Measurements from ENCODE around the gene FLT3LG.
"Not testable (repeated sequence)": the region's sequence is repeated elsewhere in the genome, so short reads cannot be mapped to it uniquely, and the experiment has no call there.

FLT3LG gene

DNA sequence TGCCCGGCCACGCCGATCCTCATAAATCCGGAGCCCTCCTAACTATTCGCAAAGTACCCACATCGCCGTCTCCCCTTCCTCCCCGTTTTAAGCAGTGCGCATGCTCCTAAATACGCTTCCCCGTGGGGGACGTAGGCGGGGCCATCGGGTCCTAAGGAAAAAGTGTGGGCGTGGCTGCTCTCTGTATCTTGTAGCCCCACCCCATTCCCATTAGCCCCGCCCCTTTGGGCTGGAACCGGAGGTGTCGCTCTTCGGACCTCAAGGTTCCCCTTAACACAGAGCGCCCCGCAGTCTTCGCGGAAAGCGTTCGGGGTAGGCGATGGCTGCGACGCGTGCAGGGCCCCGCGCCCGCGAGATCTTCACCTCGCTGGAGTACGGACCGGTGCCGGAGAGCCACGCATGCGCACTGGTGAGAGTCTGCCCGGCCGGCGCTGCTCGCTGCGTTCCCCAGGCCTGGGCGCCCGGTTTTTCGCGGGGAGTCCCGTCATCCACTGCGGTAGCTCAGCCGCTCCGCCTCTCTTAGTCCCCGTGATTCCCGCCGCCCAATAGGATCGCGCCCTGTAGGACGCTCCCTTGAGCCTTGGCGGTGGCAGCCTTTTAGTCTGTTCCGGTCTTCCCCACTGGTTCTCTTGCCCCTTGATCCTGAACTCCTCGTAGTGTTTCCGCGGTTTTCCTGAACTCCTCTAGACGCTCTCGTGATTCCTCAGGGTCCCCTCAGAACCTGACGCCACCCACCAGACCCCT lies 20.8 kb upstream of the FLT3LG start, which contains the start of gene ALDH16A1:
ALDH16A1 (plus strand) TSS at position 213 of the 744 bp plus-strand sequence; CDS start at position 320, 107 bp downstream.
- Histone ChIP-seq H3K4me3 (ENCODE audit: low read depth, low read length) (peak within 1 kb of the TSS; percentile 84), H3K4me1 (ENCODE audit: control insufficient read depth, insufficient read depth, low read length) (0 out of 2 replicates have a peak, but pooled peaks cover 3% of the 10 kb centered on the region), H3K9ac (ENCODE audit: low read length) (peak within 1 kb of the TSS; percentile 96), H3K9me3 (ENCODE audit: control insufficient read depth, insufficient read depth, low read depth, low read length) (no peaks in the 10 kb centered on the region), H3K36me3 (ENCODE audit: control insufficient read depth, insufficient read depth, low read length) (peaks cover 21% of the 10 kb centered on the region), H3K27me3 (ENCODE audit: control insufficient read depth, insufficient read depth, low read length) (no peaks in the 10 kb centered on the region), H3K27ac (ENCODE audit: low read depth, low read length) (peak within 1 kb of the TSS; percentile 89)

DNA sequence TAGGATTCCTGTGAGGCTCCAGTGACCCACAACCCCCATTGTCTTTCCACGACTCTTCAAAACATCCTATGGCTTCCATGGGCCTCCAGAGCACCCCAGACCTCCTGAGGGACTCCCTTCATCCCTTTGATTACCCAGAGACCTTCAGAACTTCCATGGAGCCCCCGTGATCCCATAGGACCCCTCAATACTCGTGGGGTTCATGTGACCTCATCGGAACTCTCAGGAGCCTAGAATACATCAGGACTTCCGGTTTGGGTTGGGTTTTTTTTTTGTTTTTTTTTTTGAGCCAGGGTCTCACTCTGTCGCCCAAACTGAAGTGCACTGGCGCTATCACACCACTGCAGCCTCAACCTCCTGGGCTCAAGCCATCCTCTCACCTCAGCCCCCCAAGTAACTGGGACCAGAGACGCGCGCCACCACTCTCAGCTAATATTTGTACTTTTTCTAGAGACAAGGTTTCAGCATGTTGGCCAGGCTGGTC lies 20.2 kb upstream of the FLT3LG start:
- Histone ChIP-seq H3K27me3 (ENCODE audit: control insufficient read depth, insufficient read depth, low read length) (no peaks in the 10 kb centered on the region), H3K9ac (ENCODE audit: low read length) (peak overlapping the region; percentile 96), H3K4me1 (ENCODE audit: control insufficient read depth, insufficient read depth, low read length) (0 out of 2 replicates have a peak, but pooled peaks cover 3% of the 10 kb centered on the region), H3K36me3 (ENCODE audit: control insufficient read depth, insufficient read depth, low read length) (peaks cover 15% of the 10 kb centered on the region), H3K9me3 (ENCODE audit: control insufficient read depth, insufficient read depth, low read depth, low read length) (no peaks in the 10 kb centered on the region), H3K4me3 (ENCODE audit: low read depth, low read length) (peak overlapping the region; percentile 84), H3K27ac (ENCODE audit: low read depth, low read length) (peak overlapping the region; percentile 89)

DNA sequence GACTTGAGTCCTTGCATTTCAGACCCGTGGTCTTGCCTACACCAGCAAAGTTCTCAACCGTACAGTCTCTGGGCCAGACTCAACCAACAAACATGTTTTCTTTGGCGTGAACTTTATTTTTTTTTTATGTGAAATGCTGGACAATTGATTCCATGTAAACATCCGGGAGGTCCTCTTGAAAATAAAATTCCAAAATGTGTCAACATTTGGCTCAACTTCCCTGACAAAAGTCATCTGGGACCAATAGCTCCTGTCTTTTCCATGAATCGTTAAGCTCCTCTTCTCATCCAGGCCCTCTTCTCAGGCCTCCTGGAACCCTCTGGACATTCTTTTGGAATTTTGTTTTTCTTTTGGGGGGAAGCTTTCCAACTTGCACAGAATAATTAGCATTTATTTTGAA lies 18.2 kb upstream of the FLT3LG start:
- Histone ChIP-seq H3K9ac (ENCODE audit: low read length) (no peak overlapping the region), H3K9me3 (ENCODE audit: control insufficient read depth, insufficient read depth, low read depth, low read length) (no peaks in the 10 kb centered on the region), H3K4me1 (ENCODE audit: control insufficient read depth, insufficient read depth, low read length) (0 out of 2 replicates have a peak, but pooled peaks cover 3% of the 10 kb centered on the region)

DNA sequence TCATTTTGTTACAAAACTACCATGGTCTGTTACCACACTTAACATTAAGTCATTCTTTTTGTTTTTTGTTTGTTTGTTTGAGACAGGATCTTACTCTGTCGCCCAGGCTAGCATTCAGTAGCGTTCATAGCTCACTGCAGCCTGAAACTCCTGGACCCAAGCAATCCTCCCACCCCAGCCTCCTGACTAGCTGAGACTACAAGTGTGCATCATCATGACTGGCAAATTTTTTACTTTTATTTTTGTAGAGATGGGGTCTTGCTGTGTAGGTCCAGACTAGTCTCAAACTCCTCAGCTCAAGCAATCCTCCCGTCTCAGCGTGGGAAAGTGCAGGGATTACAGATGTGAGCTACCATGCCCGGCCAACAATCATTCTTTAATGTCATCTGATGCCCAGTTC lies 17.7 kb upstream of the FLT3LG start:
- Histone ChIP-seq H3K36me3 (ENCODE audit: control insufficient read depth, insufficient read depth, low read length) (peaks cover 4% of the 10 kb centered on the region), H3K9me3 (ENCODE audit: control insufficient read depth, insufficient read depth, low read depth, low read length) (no peaks in the 10 kb centered on the region), H3K4me1 (ENCODE audit: control insufficient read depth, insufficient read depth, low read length) (0 out of 2 replicates have a peak, but pooled peaks cover 3% of the 10 kb centered on the region), H3K4me3 (ENCODE audit: low read depth, low read length) (no peak overlapping the region), H3K27ac (ENCODE audit: low read depth, low read length) (no peak overlapping the region), H3K27me3 (ENCODE audit: control insufficient read depth, insufficient read depth, low read length) (no peaks in the 10 kb centered on the region), H3K9ac (ENCODE audit: low read length) (no peak overlapping the region)

More for the DNA sequence above, 18.2 kb upstream of the FLT3LG start:
- no peak overlapping the region for H3K4me3 ChIP-seq (ENCODE audit: low read depth, low read length)
- H3K27me3 ChIP-seq (ENCODE audit: control insufficient read depth, insufficient read depth, low read length) = no peaks in the 10 kb centered on the region
- peaks cover 4% of the 10 kb centered on the region for H3K36me3 ChIP-seq (ENCODE audit: control insufficient read depth, insufficient read depth, low read length)
- no peak overlapping the region for H3K27ac ChIP-seq (ENCODE audit: low read depth, low read length)

DNA sequence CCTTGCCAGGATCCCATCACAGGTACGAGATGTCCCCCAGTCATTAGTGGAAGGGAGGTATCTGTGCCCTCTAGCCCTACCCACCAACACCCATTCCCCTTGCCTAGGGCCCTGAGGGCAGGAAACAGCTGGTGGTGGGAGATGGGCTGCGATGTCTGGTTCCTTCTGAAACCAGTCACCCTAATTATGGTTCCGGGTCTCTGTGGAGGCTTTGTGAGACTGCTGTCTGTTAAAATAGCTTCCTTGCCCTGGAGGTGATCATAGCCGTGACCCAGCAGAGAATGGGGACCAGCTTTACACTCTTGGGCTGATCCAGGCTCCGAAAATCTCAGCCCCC lies 15.5 kb upstream of the FLT3LG start:
- Histone ChIP-seq H3K27ac (ENCODE audit: low read depth, low read length) (no peak overlapping the region), H3K4me1 (ENCODE audit: control insufficient read depth, insufficient read depth, low read length) (0 out of 2 replicates have a peak, but pooled peaks cover 3% of the 10 kb centered on the region), H3K27me3 (ENCODE audit: control insufficient read depth, insufficient read depth, low read length) (no peaks in the 10 kb centered on the region), H3K9ac (ENCODE audit: low read length) (no peak overlapping the region), H3K4me3 (ENCODE audit: low read depth, low read length) (no peak overlapping the region), H3K9me3 (ENCODE audit: control insufficient read depth, insufficient read depth, low read depth, low read length) (no peaks in the 10 kb centered on the region), H3K36me3 (ENCODE audit: control insufficient read depth, insufficient read depth, low read length) (peaks cover 8% of the 10 kb centered on the region)

DNA sequence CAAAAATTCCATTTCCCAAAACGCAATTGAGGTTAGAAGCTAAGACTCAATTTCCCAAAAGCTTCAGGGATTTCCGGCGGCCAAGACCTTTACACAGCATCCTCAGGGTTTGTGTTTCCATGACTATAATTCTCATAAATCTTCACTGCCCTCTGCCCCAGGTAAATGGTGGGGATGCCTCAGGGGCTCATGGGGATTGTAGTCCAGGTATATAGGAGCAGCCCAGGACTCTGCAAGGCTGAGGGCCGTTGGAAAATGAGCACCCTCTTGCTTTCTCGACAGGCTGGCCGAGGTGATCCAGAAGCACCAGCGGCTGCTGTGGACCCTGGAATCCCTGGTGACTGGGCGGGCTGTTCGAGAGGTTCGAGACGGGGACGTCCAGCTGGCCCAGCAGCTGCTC lies 14.6 kb upstream of the FLT3LG start:
- Histone ChIP-seq H3K27me3 (ENCODE audit: control insufficient read depth, insufficient read depth, low read length) (no peaks in the 10 kb centered on the region), H3K4me1 (ENCODE audit: control insufficient read depth, insufficient read depth, low read length) (no peaks in the 10 kb centered on the region), H3K4me3 (ENCODE audit: low read depth, low read length) (no peak overlapping the region), H3K9ac (ENCODE audit: low read length) (no peak overlapping the region), H3K36me3 (ENCODE audit: control insufficient read depth, insufficient read depth, low read length) (peaks cover 15% of the 10 kb centered on the region), H3K9me3 (ENCODE audit: control insufficient read depth, insufficient read depth, low read depth, low read length) (no peaks in the 10 kb centered on the region), H3K27ac (ENCODE audit: low read depth, low read length) (no peak overlapping the region)

DNA sequence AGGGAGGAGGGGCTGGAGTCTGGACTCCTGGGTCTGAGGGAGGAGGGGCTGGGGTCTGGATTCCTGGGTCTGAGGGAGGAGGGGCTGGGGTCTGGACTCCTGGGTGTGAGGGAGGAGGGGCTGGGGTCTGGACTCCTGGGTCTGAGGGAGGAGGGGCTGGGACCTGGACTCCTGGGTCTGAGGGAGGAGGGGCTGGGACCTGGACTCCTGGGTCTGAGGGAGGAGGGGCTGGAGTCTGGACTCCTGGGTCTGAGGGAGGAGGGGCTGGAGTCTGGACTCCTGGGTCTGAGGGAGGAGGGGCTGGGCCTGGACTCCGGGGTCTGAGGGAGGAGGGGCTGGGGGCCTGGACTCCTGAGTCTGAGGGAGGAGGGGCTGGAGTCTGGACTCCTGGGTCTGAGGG lies 12.9 kb upstream of the FLT3LG start:
- not testable (repeated sequence) for H3K4me3 ChIP-seq (ENCODE audit: low read depth, low read length); H3K9me3 ChIP-seq (ENCODE audit: control insufficient read depth, insufficient read depth, low read depth, low read length); H3K9ac ChIP-seq (ENCODE audit: low read length); H3K27ac ChIP-seq (ENCODE audit: low read depth, low read length); H3K4me1 ChIP-seq (ENCODE audit: control insufficient read depth, insufficient read depth, low read length); H3K27me3 ChIP-seq (ENCODE audit: control insufficient read depth, insufficient read depth, low read length)
- H3K36me3 ChIP-seq (ENCODE audit: control insufficient read depth, insufficient read depth, low read length) = peaks cover 24% of the 10 kb centered on the region

DNA sequence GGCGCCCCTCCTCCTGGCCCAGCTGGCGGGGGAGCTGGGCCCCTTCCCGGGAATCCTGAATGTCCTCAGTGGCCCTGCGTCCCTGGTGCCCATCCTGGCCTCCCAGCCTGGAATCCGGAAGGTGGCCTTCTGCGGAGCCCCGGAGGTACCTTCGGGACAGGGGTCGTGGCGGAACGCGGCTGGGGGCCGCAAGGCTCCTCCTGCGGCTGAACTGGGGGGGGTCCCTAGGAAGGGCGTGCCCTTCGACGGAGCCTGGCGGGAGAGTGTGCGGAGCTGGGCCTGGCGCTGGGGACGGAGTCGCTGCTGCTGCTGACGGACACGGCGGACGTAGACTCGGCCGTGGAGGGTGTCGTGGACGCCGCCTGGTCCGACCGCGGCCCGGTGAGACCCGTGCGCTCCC lies 12.4 kb upstream of the FLT3LG start:
- Histone ChIP-seq H3K27ac (ENCODE audit: low read depth, low read length) (no peak overlapping the region), H3K9ac (ENCODE audit: low read length) (no peak overlapping the region), H3K36me3 (ENCODE audit: control insufficient read depth, insufficient read depth, low read length) (peaks cover 27% of the 10 kb centered on the region), H3K4me1 (ENCODE audit: control insufficient read depth, insufficient read depth, low read length) (no peaks in the 10 kb centered on the region), H3K4me3 (ENCODE audit: low read depth, low read length) (no peak overlapping the region), H3K27me3 (ENCODE audit: control insufficient read depth, insufficient read depth, low read length) (no peaks in the 10 kb centered on the region), H3K9me3 (ENCODE audit: control insufficient read depth, insufficient read depth, low read depth, low read length) (no peaks in the 10 kb centered on the region)

DNA sequence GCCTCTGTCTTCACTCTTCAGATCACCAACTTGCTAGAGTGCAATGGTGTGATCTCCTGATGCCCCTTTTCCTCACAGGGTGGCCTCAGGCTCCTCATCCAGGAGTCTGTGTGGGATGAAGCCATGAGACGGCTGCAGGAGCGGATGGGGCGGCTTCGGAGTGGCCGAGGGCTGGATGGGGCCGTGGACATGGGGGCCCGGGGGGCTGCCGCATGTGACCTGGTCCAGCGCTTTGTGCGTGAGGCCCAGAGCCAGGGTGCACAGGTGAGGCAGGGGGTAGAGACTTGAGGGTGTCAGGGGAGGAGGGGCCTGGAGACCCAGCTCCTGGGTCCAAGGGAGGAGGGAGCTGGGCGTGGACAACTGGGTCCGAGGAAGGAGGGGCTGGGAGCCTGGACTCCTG lies 11.5 kb upstream of the FLT3LG start:
- Histone ChIP-seq H3K27ac (ENCODE audit: low read depth, low read length) (no peak overlapping the region), H3K4me1 (ENCODE audit: control insufficient read depth, insufficient read depth, low read length) (no peaks in the 10 kb centered on the region), H3K27me3 (ENCODE audit: control insufficient read depth, insufficient read depth, low read length) (no peaks in the 10 kb centered on the region), H3K36me3 (ENCODE audit: control insufficient read depth, insufficient read depth, low read length) (peaks cover 27% of the 10 kb centered on the region), H3K9me3 (ENCODE audit: control insufficient read depth, insufficient read depth, low read depth, low read length) (no peaks in the 10 kb centered on the region), H3K4me3 (ENCODE audit: low read depth, low read length) (no peak overlapping the region), H3K9ac (ENCODE audit: low read length) (no peak overlapping the region)

DNA sequence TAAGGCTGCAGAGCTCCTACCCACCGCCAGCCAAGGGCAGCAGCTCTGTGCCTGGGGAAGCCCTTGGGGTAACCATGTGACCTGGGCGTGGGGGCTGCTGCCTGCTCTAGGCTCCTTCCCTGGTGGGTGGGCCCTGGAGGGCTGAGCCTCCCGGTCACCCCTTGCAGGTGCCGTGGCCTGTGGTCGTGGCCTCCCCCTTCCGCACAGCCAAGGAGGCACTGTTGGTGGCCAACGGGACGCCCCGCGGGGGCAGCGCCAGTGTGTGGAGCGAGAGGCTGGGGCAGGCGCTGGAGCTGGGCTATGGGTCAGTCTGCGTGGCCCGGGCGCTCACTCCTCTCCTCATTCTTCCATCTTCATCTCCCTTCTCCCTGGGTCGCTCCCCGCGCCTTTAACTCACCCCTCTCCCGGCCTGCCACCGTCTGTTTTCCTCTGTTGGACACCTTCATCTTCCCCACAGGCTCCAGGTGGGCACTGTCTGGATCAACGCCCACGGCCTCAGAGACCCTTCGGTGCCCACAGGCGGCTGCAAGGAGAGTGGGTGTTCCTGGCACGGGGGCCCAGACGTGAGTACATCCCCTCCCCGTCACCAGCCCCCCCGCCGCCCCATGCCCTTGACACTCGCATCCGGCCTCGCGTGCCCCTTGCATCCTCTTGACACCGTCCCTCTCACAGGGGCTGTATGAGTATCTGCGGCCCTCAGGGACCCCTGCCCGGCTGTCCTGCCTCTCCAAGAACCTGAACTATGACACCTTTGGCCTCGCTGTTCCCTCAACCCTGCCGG lies 9.9 kb upstream of the FLT3LG start:
- Histone ChIP-seq H3K9me3 (ENCODE audit: control insufficient read depth, insufficient read depth, low read depth, low read length) (no peaks in the 10 kb centered on the region), H3K9ac (ENCODE audit: low read length) (no peak overlapping the region), H3K36me3 (ENCODE audit: control insufficient read depth, insufficient read depth, low read length) (peaks cover 27% of the 10 kb centered on the region), H3K4me3 (ENCODE audit: low read depth, low read length) (no peak overlapping the region), H3K27ac (ENCODE audit: low read depth, low read length) (no peak overlapping the region), H3K27me3 (ENCODE audit: control insufficient read depth, insufficient read depth, low read length) (no peaks in the 10 kb centered on the region), H3K4me1 (ENCODE audit: control insufficient read depth, insufficient read depth, low read length) (peaks cover 4% of the 10 kb centered on the region)

DNA sequence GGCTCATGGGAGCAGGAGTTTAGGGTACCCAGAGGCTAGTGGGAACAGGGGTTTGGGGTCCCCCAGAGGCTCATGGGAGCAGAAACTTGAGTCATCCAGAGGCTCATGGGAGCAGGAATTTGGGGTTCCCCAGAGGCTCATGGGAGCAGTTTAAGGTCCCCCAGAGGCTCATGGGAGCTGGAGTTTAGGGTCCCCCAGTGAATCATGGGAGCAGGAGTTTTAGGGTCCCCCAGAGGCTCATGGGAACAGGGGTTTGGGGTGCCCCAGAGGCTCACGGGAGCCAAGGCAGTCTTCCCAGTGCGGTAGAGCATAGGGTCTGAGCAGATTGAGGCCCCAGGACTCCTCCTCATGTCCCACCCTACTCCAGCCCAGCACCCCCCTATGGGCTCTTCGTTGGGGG lies 8.6 kb upstream of the FLT3LG start:
- Histone ChIP-seq H3K36me3 (ENCODE audit: control insufficient read depth, insufficient read depth, low read length) (peaks cover 27% of the 10 kb centered on the region), H3K27me3 (ENCODE audit: control insufficient read depth, insufficient read depth, low read length) (no peaks in the 10 kb centered on the region), H3K9me3 (ENCODE audit: control insufficient read depth, insufficient read depth, low read depth, low read length) (no peaks in the 10 kb centered on the region)

More for the DNA sequence above, 8.6 kb upstream of the FLT3LG start:
- Histone ChIP-seq H3K4me1 (ENCODE audit: control insufficient read depth, insufficient read depth, low read length) (peaks cover 6% of the 10 kb centered on the region), H3K9ac (ENCODE audit: low read length) (no peak overlapping the region), H3K4me3 (ENCODE audit: low read depth, low read length) (no peak overlapping the region), H3K27ac (ENCODE audit: low read depth, low read length) (no peak overlapping the region)

Measured in HUES6 (cell line).